Measurements from ENCODE around the gene PDE5A. TPM values are rescaled to one million over a fixed set of nuclear protein-coding genes. Genes with fewer than 3 reads are reported as not detected.

Gene PDE5A
- polyA plus RNA-seq, 1 donor (not counting 4 experiments of a cell fraction or from before 2014, with no cell fraction given): 3.6 TPM

DNA sequence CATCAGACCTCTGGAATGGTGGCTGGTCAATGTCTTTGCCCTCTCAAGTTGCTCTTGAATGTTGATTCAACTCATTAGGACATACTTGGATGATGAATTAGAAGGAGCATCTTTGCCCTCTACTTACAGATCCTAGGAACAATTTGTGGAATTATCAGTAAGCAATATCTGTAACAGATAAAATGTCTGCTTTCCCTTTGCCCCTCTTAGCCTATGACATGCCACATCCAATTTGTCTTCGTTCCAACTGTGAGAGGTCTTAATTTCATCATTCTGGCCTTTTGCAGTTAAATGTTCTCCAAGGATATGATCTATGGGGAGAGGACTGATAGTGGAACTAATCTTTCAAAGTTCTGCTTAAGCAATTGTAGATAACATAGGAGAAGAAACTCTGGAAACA is 148.3 kb downstream of the PDE5A start:
- H3K79me2 ChIP-seq (ENCODE audit: control insufficient read depth, insufficient read depth, low read length): no peaks in the 10 kb centered on the region
- dilution Hi-C loops (cut with MboI; ENCODE audit: extremely low pct_ligation_motif_present, low sequenced_read_pairs): no loop called here
- no peak overlapping the region for H3K4me3 ChIP-seq (ENCODE audit: control insufficient read depth in 2 of 3, extremely low read depth in 1 of 3, insufficient read depth in 2 of 3, low read depth in 1 of 3, low read length in 3 of 3)
- FAIRE-seq: no peak
- no peaks in the 10 kb centered on the region for H4K20me1 ChIP-seq (ENCODE audit: control insufficient read depth, extremely low read depth, insufficient read depth, low read length)
- no peak overlapping the region for H3K9ac ChIP-seq (ENCODE audit: control insufficient read depth, extremely low read depth, insufficient read depth, low read length)
- no peak overlapping the region for H3K27ac ChIP-seq (ENCODE audit: control insufficient read depth, insufficient read depth, low read length)
- no peaks in the 10 kb centered on the region for H3K9me1 ChIP-seq (ENCODE audit: control insufficient read depth, extremely low read depth, insufficient read depth, low read length)
- no peak for DNase-seq (ENCODE audit: low read depth, low spot score)
- peaks cover 2% of the 10 kb centered on the region in 2 experiments for H3K36me3 ChIP-seq (ENCODE audit: control insufficient read depth in 2 of 2, extremely low read depth in 1 of 2, insufficient read depth in 2 of 2, low read length in 2 of 2)
- H3K4me1 ChIP-seq (ENCODE audit: control insufficient read depth, extremely low read depth, insufficient read depth, low read length): no peaks in the 10 kb centered on the region
- no peak overlapping the region for H3K4me2 ChIP-seq (ENCODE audit: control insufficient read depth, extremely low read depth, insufficient read depth, low read depth, low read length)
- no peaks in the 10 kb centered on the region for H3K27me3 ChIP-seq (ENCODE audit: control insufficient read depth, extremely low read depth, insufficient read depth, low read length)
- H2AFZ ChIP-seq (ENCODE audit: control insufficient read depth, low read length): no peak overlapping the region
- TF ChIP-seq EZH2 (IDR thresholded peaks at IDR 0.05; ENCODE audit: low read length): no peak
- TF ChIP-seq, protein P1, sequence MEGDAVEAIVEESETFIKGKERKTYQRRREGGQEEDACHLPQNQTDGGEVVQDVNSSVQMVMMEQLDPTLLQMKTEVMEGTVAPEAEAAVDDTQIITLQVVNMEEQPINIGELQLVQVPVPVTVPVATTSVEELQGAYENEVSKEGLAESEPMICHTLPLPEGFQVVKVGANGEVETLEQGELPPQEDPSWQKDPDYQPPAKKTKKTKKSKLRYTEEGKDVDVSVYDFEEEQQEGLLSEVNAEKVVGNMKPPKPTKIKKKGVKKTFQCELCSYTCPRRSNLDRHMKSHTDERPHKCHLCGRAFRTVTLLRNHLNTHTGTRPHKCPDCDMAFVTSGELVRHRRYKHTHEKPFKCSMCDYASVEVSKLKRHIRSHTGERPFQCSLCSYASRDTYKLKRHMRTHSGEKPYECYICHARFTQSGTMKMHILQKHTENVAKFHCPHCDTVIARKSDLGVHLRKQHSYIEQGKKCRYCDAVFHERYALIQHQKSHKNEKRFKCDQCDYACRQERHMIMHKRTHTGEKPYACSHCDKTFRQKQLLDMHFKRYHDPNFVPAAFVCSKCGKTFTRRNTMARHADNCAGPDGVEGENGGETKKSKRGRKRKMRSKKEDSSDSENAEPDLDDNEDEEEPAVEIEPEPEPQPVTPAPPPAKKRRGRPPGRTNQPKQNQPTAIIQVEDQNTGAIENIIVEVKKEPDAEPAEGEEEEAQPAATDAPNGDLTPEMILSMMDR (optimal IDR thresholded peaks at IDR 0.05 in 1 of 3, IDR thresholded peaks at IDR 0.05 in 1 of 3, conservative IDR thresholded peaks at IDR 0.05 in 1 of 3; ENCODE audit: extremely low read depth in 1 of 3, insufficient read depth in 2 of 3, low read length in 3 of 3): no peak
- no peaks in the 10 kb centered on the region for H3K9me3 ChIP-seq (ENCODE audit: control insufficient read depth, low read depth, low read length)

DNA sequence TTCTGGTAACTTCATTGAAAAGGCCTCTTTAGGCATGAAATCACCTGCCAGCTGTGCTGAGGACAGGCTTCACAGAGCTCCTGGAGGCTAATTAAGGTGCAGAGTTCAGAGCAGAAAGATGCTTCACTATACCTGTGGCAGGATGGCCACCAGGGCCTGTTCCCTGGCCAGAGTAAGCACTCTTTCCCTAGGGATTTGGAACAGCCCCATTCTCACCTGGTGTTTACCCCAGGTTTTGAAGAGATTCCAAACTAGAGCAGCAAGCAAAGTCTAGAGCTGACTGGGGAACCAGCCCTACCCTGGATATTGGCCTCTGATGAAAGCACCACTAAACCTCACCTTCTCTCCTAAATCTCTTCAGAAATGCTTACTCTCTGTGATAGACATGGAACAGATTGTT is 148.8 kb downstream of the PDE5A start:
- TF ChIP-seq, protein P1 (optimal IDR thresholded peaks at IDR 0.05 in 1 of 3, IDR thresholded peaks at IDR 0.05 in 1 of 3, conservative IDR thresholded peaks at IDR 0.05 in 1 of 3; ENCODE audit: extremely low read depth in 1 of 3, insufficient read depth in 2 of 3, low read length in 3 of 3): no peak
- no peak for TF ChIP-seq EZH2 (IDR thresholded peaks at IDR 0.05; ENCODE audit: low read length)
- Histone ChIP-seq H2AFZ (ENCODE audit: control insufficient read depth, low read length) (no peak overlapping the region), H3K4me3 (ENCODE audit: control insufficient read depth in 2 of 3, extremely low read depth in 1 of 3, insufficient read depth in 2 of 3, low read depth in 1 of 3, low read length in 3 of 3) (no peak overlapping the region), H3K27ac (ENCODE audit: control insufficient read depth, insufficient read depth, low read length) (no peak overlapping the region), H3K9me1 (ENCODE audit: control insufficient read depth, extremely low read depth, insufficient read depth, low read length) (no peaks in the 10 kb centered on the region), H3K9me3 (ENCODE audit: control insufficient read depth, low read depth, low read length) (no peaks in the 10 kb centered on the region), H3K9ac (ENCODE audit: control insufficient read depth, extremely low read depth, insufficient read depth, low read length) (no peak overlapping the region), H3K4me1 (ENCODE audit: control insufficient read depth, extremely low read depth, insufficient read depth, low read length) (no peaks in the 10 kb centered on the region), H3K79me2 (ENCODE audit: control insufficient read depth, insufficient read depth, low read length) (no peaks in the 10 kb centered on the region), H3K27me3 (ENCODE audit: control insufficient read depth, extremely low read depth, insufficient read depth, low read length) (no peaks in the 10 kb centered on the region), H4K20me1 (ENCODE audit: control insufficient read depth, extremely low read depth, insufficient read depth, low read length) (no peaks in the 10 kb centered on the region), H3K36me3 (ENCODE audit: control insufficient read depth in 2 of 2, extremely low read depth in 1 of 2, insufficient read depth in 2 of 2, low read length in 2 of 2) (peaks cover 2% of the 10 kb centered on the region in 2 experiments), H3K4me2 (ENCODE audit: control insufficient read depth, extremely low read depth, insufficient read depth, low read depth, low read length) (no peak overlapping the region)
- FAIRE-seq (no peak), DNase-seq (ENCODE audit: low read depth, low spot score) (no peak)
- dilution Hi-C loops (cut with MboI; ENCODE audit: extremely low pct_ligation_motif_present, low sequenced_read_pairs): no loop called here

Data from keratinocyte (primary cell).